SK-N-SH (cell line): Measurements from ENCODE around the gene LDB2.

Experiments used
- CHD2 ChIP-seq: fragments of 150-350 bp; IDR thresholded peaks from 2 replicates; pipeline ENCODE4 v1.6.1; 2018; ENCODE audit warnings: low read length; ENCODE audit not compliant: partially characterized antibody
- EP300 ChIP-seq, 2 experiments: IDR thresholded peaks; 2 replicates each; pipeline versions ENCODE4 v1.4.0 to v1.6.1; 2012; ENCODE audit warnings: borderline replicate concordance in 1 of 2, low read depth in 1 of 2, low read length in 1 of 2
- EZH2phosphoT487 ChIP-seq: fragments of 200-600 bp; sonication (generic); IDR thresholded peaks from 2 replicates; pipeline ENCODE4 v1.6.1; 2017; ENCODE audit warnings: low read depth, mixed run types, mild to moderate bottlenecking, antibody characterized with exemption, moderate library complexity, borderline replicate concordance
- GABPA ChIP-seq: IDR thresholded peaks from 2 replicates; pipeline ENCODE4 v1.4.0; 2012; ENCODE audit warnings: low read depth, mild to moderate bottlenecking
- NRF1 ChIP-seq: IDR thresholded peaks from 2 replicates; pipeline ENCODE4 v1.6.1; 2012; ENCODE audit warnings: low read depth, mild to moderate bottlenecking, low read length
- POLR2AphosphoS5 ChIP-seq: IDR thresholded peaks from 2 replicates; pipeline ENCODE4 v1.6.1; 2012; ENCODE audit warnings: low read depth, low read length
- RCOR1 ChIP-seq: fragments of 150-350 bp; IDR thresholded peaks from 2 replicates; pipeline ENCODE4 v1.6.1; 2017; ENCODE audit warnings: antibody characterized with exemption, low read length
- RXRA ChIP-seq: IDR thresholded peaks from 2 replicates; pipeline ENCODE4 v1.4.0; 2012; ENCODE audit warnings: low read depth, mild to moderate bottlenecking, borderline replicate concordance
- TAF1 ChIP-seq: IDR thresholded peaks from 2 replicates; pipeline ENCODE4 v1.6.1; 2012; ENCODE audit warnings: low read depth, mild to moderate bottlenecking, low read length, moderate library complexity, borderline replicate concordance
- YY1 ChIP-seq: IDR thresholded peaks from 2 replicates; pipeline ENCODE4 v1.4.0; 2012; ENCODE audit warnings: low read depth, mild to moderate bottlenecking
- TF ChIP-seq, protein P1 (sequence below): fragments of 200-600 bp; sonication (generic); IDR thresholded peaks from 2 replicates; pipeline ENCODE4 v1.6.1; 2017; ENCODE audit warnings: antibody characterized with exemption, mild to moderate bottlenecking, moderate library complexity
- TF ChIP-seq, protein P2 (sequence below): IDR thresholded peaks from 2 replicates; pipeline ENCODE4 v1.6.1; 2012; ENCODE audit warnings: mild to moderate bottlenecking, low read depth, low read length, moderate library complexity
- TF ChIP-seq, protein P3 (sequence below): IDR thresholded peaks from 2 replicates; pipeline ENCODE4; 2012
- TF ChIP-seq, protein P4 (sequence below): fragments of 150-350 bp; IDR thresholded peaks from 2 replicates; pipeline ENCODE4 v1.6.1; 2017; ENCODE audit warnings: antibody characterized with exemption, low read length, low read depth, borderline replicate concordance

DNA sequence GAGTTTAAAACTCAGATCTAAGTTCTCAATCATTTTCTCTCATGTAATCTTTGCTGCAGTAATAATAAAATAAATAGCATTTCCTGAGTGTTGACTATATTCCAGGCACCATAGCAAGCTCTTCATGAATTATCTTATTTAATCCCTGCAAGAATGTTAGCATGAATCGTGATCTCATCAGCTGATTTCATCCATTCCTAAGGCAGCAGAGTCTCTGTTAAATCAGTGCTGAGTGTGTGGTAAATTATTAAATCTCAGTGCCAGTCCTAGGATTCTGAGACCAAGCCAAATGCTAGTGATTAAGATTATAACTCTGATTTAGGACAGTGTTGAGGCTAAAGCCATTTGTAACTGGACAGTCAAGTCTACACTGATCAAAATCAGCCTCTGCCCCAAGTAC, 431.9 kb downstream of the LDB2 start:
- TF ChIP-seq, protein P1, sequence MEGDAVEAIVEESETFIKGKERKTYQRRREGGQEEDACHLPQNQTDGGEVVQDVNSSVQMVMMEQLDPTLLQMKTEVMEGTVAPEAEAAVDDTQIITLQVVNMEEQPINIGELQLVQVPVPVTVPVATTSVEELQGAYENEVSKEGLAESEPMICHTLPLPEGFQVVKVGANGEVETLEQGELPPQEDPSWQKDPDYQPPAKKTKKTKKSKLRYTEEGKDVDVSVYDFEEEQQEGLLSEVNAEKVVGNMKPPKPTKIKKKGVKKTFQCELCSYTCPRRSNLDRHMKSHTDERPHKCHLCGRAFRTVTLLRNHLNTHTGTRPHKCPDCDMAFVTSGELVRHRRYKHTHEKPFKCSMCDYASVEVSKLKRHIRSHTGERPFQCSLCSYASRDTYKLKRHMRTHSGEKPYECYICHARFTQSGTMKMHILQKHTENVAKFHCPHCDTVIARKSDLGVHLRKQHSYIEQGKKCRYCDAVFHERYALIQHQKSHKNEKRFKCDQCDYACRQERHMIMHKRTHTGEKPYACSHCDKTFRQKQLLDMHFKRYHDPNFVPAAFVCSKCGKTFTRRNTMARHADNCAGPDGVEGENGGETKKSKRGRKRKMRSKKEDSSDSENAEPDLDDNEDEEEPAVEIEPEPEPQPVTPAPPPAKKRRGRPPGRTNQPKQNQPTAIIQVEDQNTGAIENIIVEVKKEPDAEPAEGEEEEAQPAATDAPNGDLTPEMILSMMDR, result no peak
- TF ChIP-seq YY1, result no peak
- TF ChIP-seq, protein P2, sequence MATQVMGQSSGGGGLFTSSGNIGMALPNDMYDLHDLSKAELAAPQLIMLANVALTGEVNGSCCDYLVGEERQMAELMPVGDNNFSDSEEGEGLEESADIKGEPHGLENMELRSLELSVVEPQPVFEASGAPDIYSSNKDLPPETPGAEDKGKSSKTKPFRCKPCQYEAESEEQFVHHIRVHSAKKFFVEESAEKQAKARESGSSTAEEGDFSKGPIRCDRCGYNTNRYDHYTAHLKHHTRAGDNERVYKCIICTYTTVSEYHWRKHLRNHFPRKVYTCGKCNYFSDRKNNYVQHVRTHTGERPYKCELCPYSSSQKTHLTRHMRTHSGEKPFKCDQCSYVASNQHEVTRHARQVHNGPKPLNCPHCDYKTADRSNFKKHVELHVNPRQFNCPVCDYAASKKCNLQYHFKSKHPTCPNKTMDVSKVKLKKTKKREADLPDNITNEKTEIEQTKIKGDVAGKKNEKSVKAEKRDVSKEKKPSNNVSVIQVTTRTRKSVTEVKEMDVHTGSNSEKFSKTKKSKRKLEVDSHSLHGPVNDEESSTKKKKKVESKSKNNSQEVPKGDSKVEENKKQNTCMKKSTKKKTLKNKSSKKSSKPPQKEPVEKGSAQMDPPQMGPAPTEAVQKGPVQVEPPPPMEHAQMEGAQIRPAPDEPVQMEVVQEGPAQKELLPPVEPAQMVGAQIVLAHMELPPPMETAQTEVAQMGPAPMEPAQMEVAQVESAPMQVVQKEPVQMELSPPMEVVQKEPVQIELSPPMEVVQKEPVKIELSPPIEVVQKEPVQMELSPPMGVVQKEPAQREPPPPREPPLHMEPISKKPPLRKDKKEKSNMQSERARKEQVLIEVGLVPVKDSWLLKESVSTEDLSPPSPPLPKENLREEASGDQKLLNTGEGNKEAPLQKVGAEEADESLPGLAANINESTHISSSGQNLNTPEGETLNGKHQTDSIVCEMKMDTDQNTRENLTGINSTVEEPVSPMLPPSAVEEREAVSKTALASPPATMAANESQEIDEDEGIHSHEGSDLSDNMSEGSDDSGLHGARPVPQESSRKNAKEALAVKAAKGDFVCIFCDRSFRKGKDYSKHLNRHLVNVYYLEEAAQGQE, result no peak
- TF ChIP-seq, protein P3, sequence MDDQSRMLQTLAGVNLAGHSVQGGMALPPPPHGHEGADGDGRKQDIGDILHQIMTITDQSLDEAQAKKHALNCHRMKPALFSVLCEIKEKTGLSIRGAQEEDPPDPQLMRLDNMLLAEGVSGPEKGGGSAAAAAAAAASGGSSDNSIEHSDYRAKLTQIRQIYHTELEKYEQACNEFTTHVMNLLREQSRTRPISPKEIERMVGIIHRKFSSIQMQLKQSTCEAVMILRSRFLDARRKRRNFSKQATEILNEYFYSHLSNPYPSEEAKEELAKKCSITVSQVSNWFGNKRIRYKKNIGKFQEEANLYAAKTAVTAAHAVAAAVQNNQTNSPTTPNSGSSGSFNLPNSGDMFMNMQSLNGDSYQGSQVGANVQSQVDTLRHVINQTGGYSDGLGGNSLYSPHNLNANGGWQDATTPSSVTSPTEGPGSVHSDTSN, result no peak
- no peak for TF ChIP-seq POLR2AphosphoS5
- TF ChIP-seq GABPA, result no peak
- no peak for TF ChIP-seq EP300 (IDR thresholded peaks at IDR 0.05; ENCODE audit: borderline replicate concordance in 1 of 2, low read depth in 1 of 2, low read length in 1 of 2)
- TF ChIP-seq NRF1, result no peak
- no peak for TF ChIP-seq TAF1
- TF ChIP-seq EZH2phosphoT487, result no peak
- TF ChIP-seq, protein P4, sequence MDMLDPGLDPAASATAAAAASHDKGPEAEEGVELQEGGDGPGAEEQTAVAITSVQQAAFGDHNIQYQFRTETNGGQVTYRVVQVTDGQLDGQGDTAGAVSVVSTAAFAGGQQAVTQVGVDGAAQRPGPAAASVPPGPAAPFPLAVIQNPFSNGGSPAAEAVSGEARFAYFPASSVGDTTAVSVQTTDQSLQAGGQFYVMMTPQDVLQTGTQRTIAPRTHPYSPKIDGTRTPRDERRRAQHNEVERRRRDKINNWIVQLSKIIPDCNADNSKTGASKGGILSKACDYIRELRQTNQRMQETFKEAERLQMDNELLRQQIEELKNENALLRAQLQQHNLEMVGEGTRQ, result no peak
- no peak for TF ChIP-seq RCOR1
- TF ChIP-seq RXRA, result no peak
- TF ChIP-seq CHD2, result no peak
